SK-N-SH treated with all-trans-retinoic acid at 6 μM for 48 hours (cell line): ENCODE data around the gene LHFPL6.

Experiments
- ATAC-seq: fragments of 200-7000 bp; cut with Tn5 transposase; 3 replicates; pipeline ENCODE4 v1.9.1; 2020; ENCODE audit warnings: mild to moderate bottlenecking, moderate library complexity
- ARNTL ChIP-seq: fragments of 450-650 bp; formaldehyde crosslinking; IDR thresholded peaks from 2 replicates; pipeline ENCODE4 v1.5.0; 2020; ENCODE audit warnings: low read depth, mild to moderate bottlenecking, moderate library complexity, borderline replicate concordance
- BACH2 ChIP-seq: fragments of 250-450 bp; sonication (Bioruptor Pico); IDR thresholded peaks from 2 replicates; pipeline ENCODE4 v1.9.0; 2021; ENCODE audit warnings: mild to moderate bottlenecking, borderline replicate concordance
- CSDC2 ChIP-seq: fragments of 250-450 bp; sonication (Bioruptor Pico); IDR thresholded peaks from 2 replicates; pipeline ENCODE4 v1.5.0; 2020; ENCODE audit warnings: mild to moderate bottlenecking, moderate library complexity
- ESRRG ChIP-seq: fragments of 250-450 bp; sonication (Bioruptor Pico); IDR thresholded peaks from 2 replicates; pipeline ENCODE4 v1.6.1; 2021; ENCODE audit warnings: mild to moderate bottlenecking
- GLIS3 ChIP-seq: fragments of 250-450 bp; sonication (Bioruptor Pico); IDR thresholded peaks from 2 replicates; pipeline ENCODE4 v1.5.0; 2020; ENCODE audit warnings: mild to moderate bottlenecking, moderate library complexity
- ISL1 ChIP-seq: fragments of 250-450 bp; sonication (Bioruptor Pico); IDR thresholded peaks from 2 replicates; pipeline ENCODE4 v2.1.2; 2022; ENCODE audit warnings: mild to moderate bottlenecking, moderate library complexity
- OSR1 ChIP-seq: fragments of 250-450 bp; sonication (Bioruptor Pico); IDR thresholded peaks from 2 replicates; pipeline ENCODE4 v1.8.0; 2022; ENCODE audit warnings: moderate library complexity, mild to moderate bottlenecking, inconsistent platforms
- PPARA ChIP-seq: fragments of 250-450 bp; sonication (Bioruptor Pico); IDR thresholded peaks from 2 replicates; pipeline ENCODE4 v1.5.0; 2020; ENCODE audit warnings: mild to moderate bottlenecking, borderline replicate concordance
- RARB ChIP-seq: fragments of 250-450 bp; sonication (Bioruptor Pico); IDR thresholded peaks from 2 replicates; pipeline ENCODE4 v1.8.0; 2021; ENCODE audit warnings: mild to moderate bottlenecking, moderate library complexity
- SNAI2 ChIP-seq: fragments of 250-450 bp; sonication (Bioruptor Pico); IDR thresholded peaks from 2 replicates; pipeline ENCODE4 v1.5.0; 2020; ENCODE audit warnings: mild to moderate bottlenecking, moderate library complexity
- TCF4 ChIP-seq: fragments of 250-450 bp; sonication (Bioruptor Pico); IDR thresholded peaks from 2 replicates; pipeline ENCODE4 v1.8.0; 2021; ENCODE audit warnings: mild to moderate bottlenecking, moderate library complexity, borderline replicate concordance
- TOX ChIP-seq: fragments of 250-450 bp; sonication (Bioruptor Pico); IDR thresholded peaks from 2 replicates; pipeline ENCODE4 v1.8.0; 2021; ENCODE audit warnings: mild to moderate bottlenecking, moderate library complexity, borderline replicate concordance
- ZC3H10 ChIP-seq: fragments of 250-450 bp; sonication (Bioruptor Pico); IDR thresholded peaks from 2 replicates; pipeline ENCODE4 v1.5.1; 2021; ENCODE audit warnings: mild to moderate bottlenecking, moderate library complexity
- ZFP3 ChIP-seq: fragments of 250-450 bp; sonication (Bioruptor Pico); IDR thresholded peaks from 2 replicates; pipeline ENCODE4 v1.5.0; 2020; ENCODE audit warnings: mild to moderate bottlenecking, moderate library complexity
- ZFP30 ChIP-seq: fragments of 450-650 bp; formaldehyde crosslinking; IDR thresholded peaks from 2 replicates; pipeline ENCODE4 v1.5.0; 2022; ENCODE audit warnings: mild to moderate bottlenecking, moderate library complexity
- ZNF565 ChIP-seq: fragments of 450-650 bp; formaldehyde crosslinking; conservative IDR thresholded peaks from 2 replicates; pipeline ENCODE4 v1.5.0; 2020; ENCODE audit warnings: low read depth, mild to moderate bottlenecking, moderate library complexity
- ZNF70 ChIP-seq: fragments of 450-650 bp; formaldehyde crosslinking; IDR thresholded peaks from 2 replicates; pipeline ENCODE4 v1.5.0; 2020; ENCODE audit warnings: mild to moderate bottlenecking, moderate library complexity
- ZNF8 ChIP-seq: fragments of 450-650 bp; formaldehyde crosslinking; IDR thresholded peaks from 2 replicates; pipeline ENCODE4 v1.5.0; 2020; ENCODE audit warnings: mild to moderate bottlenecking, moderate library complexity
- TF ChIP-seq, protein P1 (sequence below): fragments of 250-450 bp; sonication (Bioruptor Pico); IDR thresholded peaks from 2 replicates; pipeline ENCODE4 v1.8.0; 2021; ENCODE audit warnings: low read depth, mild to moderate bottlenecking, moderate library complexity, borderline replicate concordance
- TF ChIP-seq, protein P2 (sequence below): fragments of 250-450 bp; sonication (Bioruptor Pico); IDR thresholded peaks from 2 replicates; pipeline ENCODE4 v1.5.0; 2020; ENCODE audit warnings: mild to moderate bottlenecking, moderate library complexity
- TF ChIP-seq, protein P3 (sequence below): fragments of 250-450 bp; sonication (Bioruptor Pico); IDR thresholded peaks from 2 replicates; pipeline ENCODE4 v1.5.1; 2020; ENCODE audit warnings: low read depth, mild to moderate bottlenecking, moderate library complexity
- TF ChIP-seq, protein P4 (sequence below): fragments of 250-450 bp; sonication (Bioruptor Pico); IDR thresholded peaks from 2 replicates; pipeline ENCODE4 v1.5.1; 2021; ENCODE audit warnings: mild to moderate bottlenecking, moderate library complexity
- TF ChIP-seq, protein P5 (sequence below): fragments of 250-450 bp; sonication (Bioruptor Pico); IDR thresholded peaks from 2 replicates; pipeline ENCODE4 v1.8.0; 2020; ENCODE audit warnings: mild to moderate bottlenecking, moderate library complexity, borderline replicate concordance

The LHFPL6 gene

DNA sequence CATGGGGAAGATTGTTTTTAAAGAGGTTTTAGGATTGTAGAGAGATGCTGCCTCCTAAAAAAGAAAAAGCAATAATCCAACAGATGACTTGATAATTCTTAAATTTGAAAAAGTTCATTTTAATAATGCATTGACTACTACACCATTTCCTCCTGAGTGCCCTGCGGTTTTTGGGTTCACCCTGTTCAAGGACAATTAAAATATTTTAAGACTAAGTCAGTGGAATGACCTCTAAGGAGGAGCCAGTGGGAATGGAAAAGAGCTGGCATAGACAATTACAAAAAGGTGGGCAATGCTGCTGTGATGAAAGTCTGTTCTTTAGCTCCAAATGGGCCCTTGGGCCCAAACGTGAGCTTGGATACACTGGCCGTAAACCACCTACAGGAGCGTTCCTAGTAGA is 217.8 kb downstream of the LHFPL6 start:
- ATAC-seq, result no peak
- TF ChIP-seq PPARA (CRISPR knock-in tag), result no peak
- no peak for TF ChIP-seq ZNF8 (CRISPR knock-in tag)
- TF ChIP-seq ZNF70, result no peak
- no peak for TF ChIP-seq CSDC2 (CRISPR knock-in tag)
- no peak for TF ChIP-seq GLIS3 (CRISPR knock-in tag)
- no peak for TF ChIP-seq TOX (CRISPR knock-in tag)
- TF ChIP-seq, protein P1, sequence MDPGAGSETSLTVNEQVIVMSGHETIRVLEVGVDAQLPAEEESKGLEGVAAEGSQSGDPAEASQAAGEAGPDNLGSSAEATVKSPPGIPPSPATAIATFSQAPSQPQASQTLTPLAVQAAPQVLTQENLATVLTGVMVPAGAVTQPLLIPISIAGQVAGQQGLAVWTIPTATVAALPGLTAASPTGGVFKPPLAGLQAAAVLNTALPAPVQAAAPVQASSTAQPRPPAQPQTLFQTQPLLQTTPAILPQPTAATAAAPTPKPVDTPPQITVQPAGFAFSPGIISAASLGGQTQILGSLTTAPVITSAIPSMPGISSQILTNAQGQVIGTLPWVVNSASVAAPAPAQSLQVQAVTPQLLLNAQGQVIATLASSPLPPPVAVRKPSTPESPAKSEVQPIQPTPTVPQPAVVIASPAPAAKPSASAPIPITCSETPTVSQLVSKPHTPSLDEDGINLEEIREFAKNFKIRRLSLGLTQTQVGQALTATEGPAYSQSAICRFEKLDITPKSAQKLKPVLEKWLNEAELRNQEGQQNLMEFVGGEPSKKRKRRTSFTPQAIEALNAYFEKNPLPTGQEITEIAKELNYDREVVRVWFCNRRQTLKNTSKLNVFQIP, result no peak
- TF ChIP-seq ISL1, result no peak
- TF ChIP-seq SNAI2 (CRISPR knock-in tag), result no peak
- no peak for TF ChIP-seq ZFP30
- TF ChIP-seq ZFP3 (CRISPR knock-in tag), result no peak
- TF ChIP-seq, all 23 proteins: peak for 0

DNA sequence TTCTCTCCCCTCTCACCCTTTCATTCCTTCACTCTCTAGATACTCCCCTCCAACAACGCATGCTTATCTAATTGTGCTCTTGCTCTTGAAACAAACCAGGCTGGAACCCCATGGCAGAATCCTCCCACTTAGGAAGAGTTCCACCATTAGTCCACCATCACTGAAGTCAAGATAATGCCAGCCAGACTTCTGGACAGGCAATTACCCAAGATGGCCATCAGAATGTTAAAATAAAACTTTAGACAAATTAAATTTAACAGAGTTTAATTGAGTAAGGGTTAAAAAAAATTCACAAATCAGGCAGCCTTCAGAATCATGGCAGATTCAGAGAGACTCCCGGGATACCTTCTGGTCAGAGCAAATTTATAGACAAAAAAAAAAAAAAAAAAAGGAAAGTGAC is 221.5 kb downstream of the LHFPL6 start:
- ATAC-seq, result no peak
- TF ChIP-seq ZFP30, result no peak
- no peak for TF ChIP-seq ZNF70
- no peak for TF ChIP-seq OSR1
- TF ChIP-seq TCF4, result no peak
- TF ChIP-seq GLIS3 (CRISPR knock-in tag), result no peak
- TF ChIP-seq, protein P1, result no peak
- TF ChIP-seq, protein P2, sequence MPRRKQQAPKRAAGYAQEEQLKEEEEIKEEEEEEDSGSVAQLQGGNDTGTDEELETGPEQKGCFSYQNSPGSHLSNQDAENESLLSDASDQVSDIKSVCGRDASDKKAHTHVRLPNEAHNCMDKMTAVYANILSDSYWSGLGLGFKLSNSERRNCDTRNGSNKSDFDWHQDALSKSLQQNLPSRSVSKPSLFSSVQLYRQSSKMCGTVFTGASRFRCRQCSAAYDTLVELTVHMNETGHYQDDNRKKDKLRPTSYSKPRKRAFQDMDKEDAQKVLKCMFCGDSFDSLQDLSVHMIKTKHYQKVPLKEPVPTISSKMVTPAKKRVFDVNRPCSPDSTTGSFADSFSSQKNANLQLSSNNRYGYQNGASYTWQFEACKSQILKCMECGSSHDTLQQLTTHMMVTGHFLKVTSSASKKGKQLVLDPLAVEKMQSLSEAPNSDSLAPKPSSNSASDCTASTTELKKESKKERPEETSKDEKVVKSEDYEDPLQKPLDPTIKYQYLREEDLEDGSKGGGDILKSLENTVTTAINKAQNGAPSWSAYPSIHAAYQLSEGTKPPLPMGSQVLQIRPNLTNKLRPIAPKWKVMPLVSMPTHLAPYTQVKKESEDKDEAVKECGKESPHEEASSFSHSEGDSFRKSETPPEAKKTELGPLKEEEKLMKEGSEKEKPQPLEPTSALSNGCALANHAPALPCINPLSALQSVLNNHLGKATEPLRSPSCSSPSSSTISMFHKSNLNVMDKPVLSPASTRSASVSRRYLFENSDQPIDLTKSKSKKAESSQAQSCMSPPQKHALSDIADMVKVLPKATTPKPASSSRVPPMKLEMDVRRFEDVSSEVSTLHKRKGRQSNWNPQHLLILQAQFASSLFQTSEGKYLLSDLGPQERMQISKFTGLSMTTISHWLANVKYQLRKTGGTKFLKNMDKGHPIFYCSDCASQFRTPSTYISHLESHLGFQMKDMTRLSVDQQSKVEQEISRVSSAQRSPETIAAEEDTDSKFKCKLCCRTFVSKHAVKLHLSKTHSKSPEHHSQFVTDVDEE (CRISPR knock-in tag), result no peak
- no peak for TF ChIP-seq ZFP3 (CRISPR knock-in tag)
- no peak for TF ChIP-seq SNAI2 (CRISPR knock-in tag)
- no peak for TF ChIP-seq RARB (CRISPR knock-in tag)
- no peak for TF ChIP-seq CSDC2 (CRISPR knock-in tag)
- TF ChIP-seq ESRRG (CRISPR knock-in tag), result no peak
- TF ChIP-seq ZNF8 (CRISPR knock-in tag), result no peak
- TF ChIP-seq, protein P3, sequence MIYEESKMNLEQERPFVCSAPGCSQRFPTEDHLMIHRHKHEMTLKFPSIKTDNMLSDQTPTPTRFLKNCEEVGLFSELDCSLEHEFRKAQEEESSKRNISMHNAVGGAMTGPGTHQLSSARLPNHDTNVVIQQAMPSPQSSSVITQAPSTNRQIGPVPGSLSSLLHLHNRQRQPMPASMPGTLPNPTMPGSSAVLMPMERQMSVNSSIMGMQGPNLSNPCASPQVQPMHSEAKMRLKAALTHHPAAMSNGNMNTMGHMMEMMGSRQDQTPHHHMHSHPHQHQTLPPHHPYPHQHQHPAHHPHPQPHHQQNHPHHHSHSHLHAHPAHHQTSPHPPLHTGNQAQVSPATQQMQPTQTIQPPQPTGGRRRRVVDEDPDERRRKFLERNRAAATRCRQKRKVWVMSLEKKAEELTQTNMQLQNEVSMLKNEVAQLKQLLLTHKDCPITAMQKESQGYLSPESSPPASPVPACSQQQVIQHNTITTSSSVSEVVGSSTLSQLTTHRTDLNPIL, result no peak
- TF ChIP-seq, protein P4, sequence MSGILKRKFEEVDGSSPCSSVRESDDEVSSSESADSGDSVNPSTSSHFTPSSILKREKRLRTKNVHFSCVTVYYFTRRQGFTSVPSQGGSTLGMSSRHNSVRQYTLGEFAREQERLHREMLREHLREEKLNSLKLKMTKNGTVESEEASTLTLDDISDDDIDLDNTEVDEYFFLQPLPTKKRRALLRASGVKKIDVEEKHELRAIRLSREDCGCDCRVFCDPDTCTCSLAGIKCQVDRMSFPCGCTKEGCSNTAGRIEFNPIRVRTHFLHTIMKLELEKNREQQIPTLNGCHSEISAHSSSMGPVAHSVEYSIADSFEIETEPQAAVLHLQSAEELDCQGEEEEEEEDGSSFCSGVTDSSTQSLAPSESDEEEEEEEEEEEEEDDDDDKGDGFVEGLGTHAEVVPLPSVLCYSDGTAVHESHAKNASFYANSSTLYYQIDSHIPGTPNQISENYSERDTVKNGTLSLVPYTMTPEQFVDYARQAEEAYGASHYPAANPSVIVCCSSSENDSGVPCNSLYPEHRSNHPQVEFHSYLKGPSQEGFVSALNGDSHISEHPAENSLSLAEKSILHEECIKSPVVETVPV (CRISPR knock-in tag), result no peak
- no peak for TF ChIP-seq ZNF565 (CRISPR knock-in tag)
- no peak for TF ChIP-seq PPARA (CRISPR knock-in tag)
- TF ChIP-seq ISL1, result no peak

DNA sequence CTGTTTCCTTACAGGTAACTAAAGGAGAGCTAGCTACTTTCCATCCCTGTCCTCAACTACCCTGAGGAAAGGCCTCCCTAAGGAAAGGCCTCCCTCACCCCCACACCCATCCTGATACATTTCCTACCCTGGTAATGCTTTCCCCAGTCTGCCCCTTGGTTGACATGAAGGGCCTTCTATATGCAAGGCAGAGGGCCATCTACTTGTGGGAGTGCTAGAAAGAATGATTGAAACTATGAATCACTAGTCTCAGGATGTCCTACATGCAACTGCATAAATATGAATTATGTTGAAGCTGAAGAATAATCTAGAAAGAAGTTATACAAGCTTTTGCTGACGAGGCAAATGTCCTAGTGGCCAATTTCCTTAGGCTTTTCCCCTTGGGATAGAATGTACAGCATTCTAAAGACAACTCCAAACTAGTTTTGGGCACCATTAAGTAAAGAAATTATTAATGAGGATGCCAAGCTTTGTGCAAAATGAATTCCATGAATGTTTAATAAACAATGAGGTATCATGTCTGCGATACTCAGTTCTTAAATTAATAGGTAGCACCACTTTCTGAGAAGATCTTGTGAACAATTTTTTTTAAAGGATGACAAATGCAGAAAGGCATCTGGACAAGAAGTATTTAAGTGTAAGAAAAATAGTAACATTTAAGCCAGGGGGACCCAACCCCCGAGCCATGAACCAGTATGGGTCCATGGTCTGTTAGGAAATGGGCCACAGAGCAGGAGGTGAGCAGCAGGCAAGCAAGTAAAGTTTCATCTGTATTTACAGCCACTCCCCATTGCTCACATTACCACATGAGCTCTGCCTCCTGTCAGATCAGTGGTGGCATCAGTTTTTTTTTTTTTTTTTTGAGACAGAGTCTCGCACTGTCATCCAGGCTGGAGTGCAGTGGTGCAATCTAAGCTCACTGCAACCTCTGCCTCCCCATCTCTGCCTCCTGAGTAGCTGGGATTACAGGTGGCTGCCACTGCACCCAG is 223.0 kb downstream of the LHFPL6 start:
- ATAC-seq, result no peak
- TF ChIP-seq BACH2 (CRISPR knock-in tag) (no peak), TOX (CRISPR knock-in tag) (no peak), ZC3H10 (CRISPR knock-in tag) (no peak), RARB (CRISPR knock-in tag) (no peak), ZNF8 (CRISPR knock-in tag) (no peak), GLIS3 (CRISPR knock-in tag) (no peak), ZFP30 (no peak), ZFP3 (CRISPR knock-in tag) (no peak), ARNTL (CRISPR knock-in tag) (no peak), ZNF565 (CRISPR knock-in tag) (no peak), ZNF70 (no peak), TCF4 (no peak), SNAI2 (CRISPR knock-in tag) (no peak), ESRRG (CRISPR knock-in tag) (no peak), OSR1 (no peak)
- TF ChIP-seq, protein P5, sequence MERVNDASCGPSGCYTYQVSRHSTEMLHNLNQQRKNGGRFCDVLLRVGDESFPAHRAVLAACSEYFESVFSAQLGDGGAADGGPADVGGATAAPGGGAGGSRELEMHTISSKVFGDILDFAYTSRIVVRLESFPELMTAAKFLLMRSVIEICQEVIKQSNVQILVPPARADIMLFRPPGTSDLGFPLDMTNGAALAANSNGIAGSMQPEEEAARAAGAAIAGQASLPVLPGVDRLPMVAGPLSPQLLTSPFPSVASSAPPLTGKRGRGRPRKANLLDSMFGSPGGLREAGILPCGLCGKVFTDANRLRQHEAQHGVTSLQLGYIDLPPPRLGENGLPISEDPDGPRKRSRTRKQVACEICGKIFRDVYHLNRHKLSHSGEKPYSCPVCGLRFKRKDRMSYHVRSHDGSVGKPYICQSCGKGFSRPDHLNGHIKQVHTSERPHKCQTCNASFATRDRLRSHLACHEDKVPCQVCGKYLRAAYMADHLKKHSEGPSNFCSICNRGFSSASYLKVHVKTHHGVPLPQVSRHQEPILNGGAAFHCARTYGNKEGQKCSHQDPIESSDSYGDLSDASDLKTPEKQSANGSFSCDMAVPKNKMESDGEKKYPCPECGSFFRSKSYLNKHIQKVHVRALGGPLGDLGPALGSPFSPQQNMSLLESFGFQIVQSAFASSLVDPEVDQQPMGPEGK, result no peak
